ENCODE results near the gene FBXO31.

Gene FBXO31

GRCh38 chr16:87306516-87306915 lies 77.1 kb downstream of the FBXO31 start:
- TF ChIP-seq, protein P1, sequence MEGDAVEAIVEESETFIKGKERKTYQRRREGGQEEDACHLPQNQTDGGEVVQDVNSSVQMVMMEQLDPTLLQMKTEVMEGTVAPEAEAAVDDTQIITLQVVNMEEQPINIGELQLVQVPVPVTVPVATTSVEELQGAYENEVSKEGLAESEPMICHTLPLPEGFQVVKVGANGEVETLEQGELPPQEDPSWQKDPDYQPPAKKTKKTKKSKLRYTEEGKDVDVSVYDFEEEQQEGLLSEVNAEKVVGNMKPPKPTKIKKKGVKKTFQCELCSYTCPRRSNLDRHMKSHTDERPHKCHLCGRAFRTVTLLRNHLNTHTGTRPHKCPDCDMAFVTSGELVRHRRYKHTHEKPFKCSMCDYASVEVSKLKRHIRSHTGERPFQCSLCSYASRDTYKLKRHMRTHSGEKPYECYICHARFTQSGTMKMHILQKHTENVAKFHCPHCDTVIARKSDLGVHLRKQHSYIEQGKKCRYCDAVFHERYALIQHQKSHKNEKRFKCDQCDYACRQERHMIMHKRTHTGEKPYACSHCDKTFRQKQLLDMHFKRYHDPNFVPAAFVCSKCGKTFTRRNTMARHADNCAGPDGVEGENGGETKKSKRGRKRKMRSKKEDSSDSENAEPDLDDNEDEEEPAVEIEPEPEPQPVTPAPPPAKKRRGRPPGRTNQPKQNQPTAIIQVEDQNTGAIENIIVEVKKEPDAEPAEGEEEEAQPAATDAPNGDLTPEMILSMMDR (IDR thresholded peaks at IDR 0.05; ENCODE audit: extremely low read depth, missing control alignments): no peak
- no peak for DNase-seq (ENCODE audit: low spot score)

- TF ChIP-seq, protein P1 (IDR thresholded peaks at IDR 0.05; ENCODE audit: extremely low read depth, missing control alignments): no peak
- DNase-seq (ENCODE audit: low spot score): no peak
These were observed 77.8 kb downstream of the FBXO31 start for GRCh38 chr16:87305505-87306391.

DNA sequence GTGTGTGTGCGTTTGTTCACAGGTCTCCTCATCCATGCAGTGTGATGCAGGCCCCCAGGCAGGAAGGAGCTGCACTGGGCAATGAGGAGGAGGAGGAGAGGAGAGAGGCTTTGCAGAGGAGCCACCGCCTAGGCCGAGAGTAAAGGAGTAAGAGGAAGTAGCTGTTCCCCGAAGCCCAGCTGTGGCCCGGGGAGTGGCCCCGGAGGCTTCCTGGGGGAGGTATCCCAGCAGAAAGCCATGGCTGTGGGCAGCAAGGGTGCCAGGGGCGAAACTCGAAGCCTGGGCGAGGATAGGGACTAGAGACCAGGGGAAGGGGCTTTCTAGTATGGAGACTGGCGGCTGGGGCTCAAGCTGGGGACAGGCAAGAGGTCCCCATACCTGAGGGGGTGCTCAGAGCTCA lies 78.6 kb downstream of the FBXO31 start:
- TF ChIP-seq, protein P1 (IDR thresholded peaks at IDR 0.05; ENCODE audit: extremely low read depth, missing control alignments): no peak
- DNase-seq (ENCODE audit: low spot score): no peak

DNA sequence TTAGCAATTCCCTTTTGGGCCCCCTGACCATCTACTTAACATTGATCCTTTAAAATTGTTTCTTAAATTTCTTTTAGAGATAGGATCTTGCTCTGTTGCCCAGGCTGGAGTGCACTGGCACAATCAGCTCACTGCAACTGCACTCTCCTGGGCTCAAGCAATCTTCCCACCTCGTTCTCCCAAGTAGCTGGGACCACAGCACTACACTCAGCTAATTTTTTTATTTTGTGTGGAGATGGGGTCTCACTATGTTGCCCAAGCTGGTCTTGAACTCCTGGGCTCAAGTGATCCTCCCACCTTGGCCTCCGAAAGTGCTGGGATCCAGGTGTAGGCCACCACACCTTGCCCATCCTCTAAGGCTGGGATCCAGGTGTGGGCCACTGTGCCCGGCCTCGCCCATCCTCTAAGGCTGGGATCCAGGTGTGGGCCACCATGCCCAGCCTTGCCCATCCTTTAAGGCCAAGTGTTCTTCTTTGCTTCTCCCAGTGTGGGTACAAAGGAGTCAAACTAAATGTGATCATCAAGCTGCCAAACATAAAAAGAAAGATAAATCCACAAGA lies 79.5 kb downstream of the FBXO31 start:
- TF ChIP-seq, protein P1 (IDR thresholded peaks at IDR 0.05; ENCODE audit: extremely low read depth, missing control alignments): no peak
- DNase-seq (ENCODE audit: low spot score): no peak

DNA sequence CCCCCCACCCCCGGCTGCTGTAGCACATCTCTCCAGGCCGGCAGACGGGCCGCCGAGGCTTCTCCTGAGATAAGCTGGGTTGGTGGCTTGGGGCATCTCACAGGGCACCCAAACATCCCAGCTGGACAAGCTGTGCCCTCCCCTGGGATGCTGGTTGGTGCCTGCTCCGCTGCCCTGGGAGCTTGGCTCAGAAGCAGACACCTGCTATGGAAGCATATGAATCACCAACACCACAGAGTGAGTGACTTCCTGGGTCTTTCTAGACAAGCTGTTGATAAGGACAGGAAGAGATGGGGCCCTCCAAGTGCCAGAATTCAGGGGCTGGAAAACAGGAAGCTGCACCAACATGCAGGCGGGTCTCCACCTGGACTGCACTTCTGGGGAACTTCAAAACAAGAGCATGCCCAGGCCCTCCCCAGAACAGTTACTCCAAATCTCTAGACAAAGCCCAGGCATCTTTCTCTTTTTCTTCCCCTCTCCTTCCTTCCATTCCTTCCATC lies 80.1 kb downstream of the FBXO31 start:
- TF ChIP-seq, protein P1 (IDR thresholded peaks at IDR 0.05; ENCODE audit: extremely low read depth, missing control alignments): no peak
- no peak for DNase-seq (ENCODE audit: low spot score)

- DNase-seq (ENCODE audit: low spot score): no peak
- TF ChIP-seq, protein P1 (IDR thresholded peaks at IDR 0.05; ENCODE audit: extremely low read depth, missing control alignments): no peak
These were observed 84.6 kb downstream of the FBXO31 start for GRCh38 chr16:87298857-87299465.
